Activated T-cell treated with anti-CD3 and anti-CD28 coated beads, Interleukin-2, amount 50 U/mL, for 48 hours (primary cell): Measurements from ENCODE around the gene PRKCH.

Source experiments
- DNase-seq, 2 experiments: peaks; one replicate each; pipeline ENCODE4 v3.0.0-alpha.2; 2020

PRKCH gene

DNA sequence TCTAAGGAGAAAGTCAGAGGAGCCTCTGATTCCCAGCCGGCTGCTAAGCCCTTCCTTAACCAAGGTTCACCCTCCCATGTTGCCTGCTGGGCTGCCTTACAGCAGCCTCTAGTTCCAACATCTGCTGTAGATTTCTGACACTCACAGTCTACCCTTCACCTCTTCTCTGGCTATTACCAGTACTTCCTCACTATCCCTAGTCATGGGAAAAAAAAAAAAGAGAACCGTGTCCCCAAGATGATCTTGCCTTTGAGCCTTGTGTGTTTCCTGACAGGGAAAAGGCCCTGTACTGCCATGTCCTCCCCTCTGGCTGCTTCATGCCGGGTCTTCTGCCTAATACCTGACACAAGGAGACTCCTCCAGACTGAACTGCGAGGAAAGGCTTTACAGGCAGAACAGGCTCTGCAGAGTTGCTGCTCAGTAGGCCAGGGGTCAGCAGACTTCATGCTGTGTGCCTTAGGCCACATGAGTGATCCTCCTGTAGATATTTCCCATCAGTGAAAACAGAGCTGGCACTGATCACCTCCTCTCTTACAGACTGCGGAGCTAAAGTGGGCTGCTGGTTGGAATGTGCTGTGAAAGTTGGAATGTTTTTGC is 46.8 kb downstream of the PRKCH start:
- no peak for DNase-seq

DNA sequence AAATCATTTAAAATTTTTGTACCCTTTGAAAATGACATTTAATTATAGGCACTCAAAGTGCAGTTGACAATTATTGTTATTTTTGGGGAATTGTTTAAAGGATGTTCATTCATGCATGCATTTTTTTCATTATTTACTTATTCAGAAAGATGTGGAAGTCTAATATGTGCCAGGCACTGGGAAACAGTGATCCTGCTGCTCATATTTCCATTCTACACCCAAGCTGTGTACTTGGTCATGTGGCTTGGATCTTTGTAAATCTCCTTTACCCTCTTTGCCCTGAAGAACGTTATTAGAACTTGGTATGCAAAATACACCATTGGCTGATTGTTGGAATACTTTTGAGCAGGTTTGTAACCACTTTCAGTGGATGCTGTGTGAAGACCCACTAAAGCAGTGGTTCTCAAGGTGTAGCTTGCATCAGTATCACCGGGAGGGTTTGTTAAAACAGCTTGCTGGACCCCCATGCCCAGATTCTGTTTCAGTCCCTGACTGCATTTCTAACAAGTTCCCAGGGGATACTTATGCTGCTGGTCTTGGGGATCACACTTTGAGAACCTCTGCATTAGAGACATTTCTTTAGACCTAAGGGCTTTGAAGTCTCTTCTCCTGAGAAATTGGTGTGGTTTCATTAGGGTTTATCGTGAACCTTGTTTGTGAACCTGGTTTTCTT is 47.5 kb downstream of the PRKCH start:
- DNase-seq, result no peak

DNA sequence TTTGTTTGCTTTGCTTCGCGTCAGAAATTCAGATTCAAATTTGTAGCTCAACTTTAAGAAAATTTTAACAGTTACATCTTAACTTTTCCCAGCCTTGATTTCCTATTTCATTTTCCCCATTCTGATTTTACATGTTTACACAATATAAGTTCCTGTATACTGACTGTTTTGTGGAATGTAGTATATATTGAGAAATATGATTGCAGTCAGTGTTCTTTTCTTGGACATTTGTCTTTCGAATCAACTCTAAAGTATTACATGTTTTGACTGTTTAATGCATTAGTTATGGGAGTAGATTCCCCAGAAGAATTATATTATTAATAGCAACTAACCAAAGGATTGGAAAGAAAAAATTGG is 48.1 kb downstream of the PRKCH start:
- no peak for DNase-seq

DNA sequence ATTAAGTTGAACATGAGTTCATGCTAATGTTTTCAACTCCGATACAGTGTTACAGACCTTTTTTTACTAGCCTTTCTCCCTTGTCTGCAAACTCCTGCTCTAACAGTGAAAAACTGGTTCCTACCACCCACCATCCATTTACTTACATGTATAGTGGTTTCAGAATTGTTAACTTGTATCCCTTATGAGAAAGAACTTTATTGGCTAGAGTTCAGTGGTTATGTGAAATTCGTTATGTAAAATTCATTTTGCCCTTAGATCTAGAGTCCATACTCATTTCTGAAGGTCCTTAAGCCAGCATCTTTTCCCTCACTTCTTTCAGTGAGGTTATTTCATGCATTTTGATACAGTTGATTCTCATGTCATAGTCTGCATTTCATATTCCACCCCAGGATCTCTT is 51.0 kb downstream of the PRKCH start:
- DNase-seq, result no peak

DNA sequence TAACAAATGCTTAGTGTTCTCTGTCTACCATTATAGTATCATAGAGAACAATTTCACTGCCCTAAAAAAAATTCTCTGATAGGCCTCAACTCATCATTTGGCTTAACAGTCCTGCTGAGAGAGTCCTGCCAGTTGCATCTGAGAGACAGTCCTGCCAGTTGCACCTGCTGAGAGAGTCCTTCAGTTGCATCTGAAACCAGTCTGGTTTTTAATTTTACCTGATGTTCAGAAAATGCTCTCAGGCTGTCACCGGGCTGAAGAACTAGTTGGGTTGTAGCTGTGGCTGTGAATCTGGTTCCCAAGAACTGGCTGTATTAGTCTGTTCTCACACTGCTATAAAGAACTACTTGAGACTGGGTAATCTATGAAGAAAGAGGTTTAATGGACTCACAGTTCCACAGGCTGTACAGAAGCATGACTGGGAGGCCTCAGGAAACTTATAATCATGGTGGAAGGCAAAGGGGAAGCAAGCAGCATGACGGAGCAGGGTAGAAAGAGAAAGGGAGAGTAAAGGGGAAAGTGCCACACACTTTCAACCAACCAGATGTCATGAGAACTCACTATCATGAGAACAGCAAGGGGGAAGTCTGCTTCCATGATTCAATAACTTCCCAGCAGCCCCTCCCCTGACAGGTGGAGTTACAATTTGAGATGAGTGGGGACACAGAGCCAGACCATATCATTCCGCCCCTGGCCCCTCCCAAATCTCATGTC is 51.6 kb downstream of the PRKCH start:
- no peak for DNase-seq

DNA sequence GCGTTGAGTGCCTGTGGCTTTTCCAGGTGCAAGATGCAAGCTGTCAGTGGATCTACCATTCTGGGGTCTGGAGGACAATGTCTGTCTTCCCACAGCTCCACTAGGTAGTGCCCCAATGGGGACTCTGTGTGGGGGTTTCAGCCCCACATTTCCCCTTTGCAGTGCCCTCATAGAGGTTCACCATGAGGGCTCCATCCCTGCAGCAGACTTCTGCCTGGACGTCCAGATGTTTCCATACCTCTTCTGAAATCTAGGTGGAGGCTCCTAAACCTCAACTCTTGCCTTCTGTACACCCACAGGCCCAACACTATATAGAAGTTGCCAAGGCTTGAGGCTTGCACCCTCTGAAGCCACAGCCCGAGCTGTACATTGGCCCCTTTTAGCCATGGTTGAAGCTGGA is 52.9 kb downstream of the PRKCH start:
- no peak for DNase-seq

DNA sequence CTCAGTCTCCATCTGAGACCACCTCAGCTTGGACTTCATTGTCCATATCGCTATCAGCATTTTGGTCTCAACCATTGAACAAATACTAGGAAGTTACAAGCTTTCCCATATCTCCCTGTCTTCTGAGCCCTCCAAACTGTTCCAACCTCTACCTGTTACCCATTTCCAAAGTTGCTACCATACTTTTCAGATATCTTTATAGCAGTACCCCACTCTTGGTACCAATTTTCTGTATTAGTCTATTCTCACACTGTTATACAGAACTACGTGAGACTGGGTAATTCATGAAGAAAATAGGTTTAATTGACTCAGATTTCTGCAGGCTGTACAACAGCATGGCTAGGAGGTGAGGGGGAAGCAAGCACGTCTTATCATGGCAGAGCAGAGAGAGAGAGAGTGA is 53.8 kb downstream of the PRKCH start:
- no peak for DNase-seq

DNA sequence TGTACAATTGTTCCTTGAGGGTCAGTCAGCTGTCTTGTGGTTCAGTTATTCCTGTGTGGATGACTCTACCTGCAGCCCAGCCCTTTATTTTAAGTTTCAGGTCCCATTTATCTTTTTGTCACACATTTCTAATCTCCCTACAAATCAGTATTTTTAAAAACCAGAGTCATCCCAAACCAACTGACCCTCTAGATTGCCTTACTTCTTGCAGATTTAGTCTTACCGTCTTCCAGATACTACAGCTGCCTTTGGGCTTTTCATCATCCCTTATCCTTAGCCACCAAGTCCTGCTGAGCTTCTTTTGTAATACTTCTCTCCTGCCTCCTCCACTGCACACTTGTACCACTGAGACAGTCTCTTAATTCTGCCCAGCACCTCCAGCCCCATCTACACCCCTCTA is 54.9 kb downstream of the PRKCH start:
- no peak for DNase-seq

DNA sequence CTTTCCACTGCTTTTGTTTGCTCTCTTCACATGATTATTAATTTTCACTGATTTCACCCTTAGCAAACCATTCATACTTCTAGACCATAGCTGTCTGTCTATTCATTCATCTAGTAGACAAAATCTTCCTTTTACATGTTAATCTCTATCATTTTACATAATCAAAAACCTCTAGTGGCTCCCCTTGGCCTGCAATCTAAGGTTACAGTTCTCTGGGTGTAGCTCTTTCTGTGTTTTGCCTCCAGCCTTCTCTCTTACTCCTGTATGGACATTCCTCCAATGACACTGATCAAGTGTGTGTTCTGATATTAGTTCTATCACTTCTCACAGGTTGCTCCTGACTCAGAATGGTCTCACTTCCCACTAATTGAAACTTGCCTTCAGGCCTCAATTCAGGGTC is 56.4 kb downstream of the PRKCH start:
- DNase-seq, result no peak

DNA sequence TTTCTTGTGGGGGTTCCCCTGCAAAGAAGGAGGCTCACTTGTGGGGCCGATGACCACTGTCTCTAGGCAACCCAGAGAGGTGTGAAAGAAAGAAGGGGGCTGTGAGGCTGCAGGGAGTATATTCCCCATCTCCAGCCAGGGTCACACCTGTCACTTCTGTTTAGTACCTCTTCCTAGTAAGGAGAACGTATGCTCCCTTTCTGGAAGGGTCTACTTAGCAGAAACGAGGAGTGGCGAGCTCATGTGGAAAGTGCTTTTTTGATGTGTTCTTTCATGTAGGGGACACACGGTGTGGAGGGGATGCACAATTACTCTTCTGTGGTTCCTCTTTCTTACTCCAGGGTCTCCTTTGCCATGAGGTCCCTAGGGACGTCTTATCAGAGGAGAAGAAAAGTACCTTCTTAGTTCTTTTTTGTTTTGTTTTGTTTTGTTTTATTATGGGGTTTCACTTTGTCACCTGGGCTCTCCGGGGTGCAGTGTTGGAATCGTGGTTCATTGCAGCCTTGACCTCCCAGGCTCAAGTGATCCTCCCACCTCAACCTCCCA is 58.3 kb downstream of the PRKCH start:
- no peak for DNase-seq

DNA sequence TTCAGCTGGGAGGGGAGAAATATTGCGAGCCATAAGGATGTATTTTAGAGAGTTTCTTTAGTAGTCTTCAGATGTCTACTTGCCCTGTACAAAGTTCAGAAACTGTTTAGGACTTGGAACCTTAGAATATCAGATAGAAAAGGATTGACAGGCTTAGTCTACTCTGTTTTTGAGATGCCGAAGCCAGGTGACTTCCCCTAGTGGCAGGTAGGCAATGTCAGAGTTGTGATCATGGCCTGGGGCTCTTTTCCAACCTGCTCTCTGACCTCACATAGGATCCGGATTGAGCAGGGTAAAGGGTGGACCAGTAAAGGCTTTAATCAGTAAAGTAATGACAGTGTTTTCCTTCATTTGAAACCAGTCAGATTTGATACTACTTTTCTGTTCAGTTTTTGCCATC is 59.6 kb downstream of the PRKCH start:
- no peak for DNase-seq

DNA sequence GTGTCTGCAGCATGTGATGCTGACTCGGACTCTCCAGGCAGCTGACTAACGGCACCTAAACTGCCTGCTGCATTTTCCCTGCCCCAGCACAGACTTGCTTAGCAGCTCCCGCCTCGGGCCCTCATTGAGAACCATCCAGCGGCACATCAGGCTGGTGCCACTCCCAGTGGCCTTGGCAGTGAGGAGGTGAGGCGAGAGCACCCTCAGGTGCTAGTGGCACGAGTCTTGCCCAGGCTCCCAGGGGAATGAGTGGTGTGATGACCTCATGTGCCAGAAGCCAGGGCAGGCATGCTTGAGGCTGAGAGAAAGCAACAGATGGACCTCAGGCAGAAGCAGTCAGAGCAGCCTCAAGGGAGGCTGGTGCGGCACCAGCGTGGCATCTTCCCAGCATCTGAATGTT is 60.2 kb downstream of the PRKCH start:
- DNase-seq, result no peak

DNA sequence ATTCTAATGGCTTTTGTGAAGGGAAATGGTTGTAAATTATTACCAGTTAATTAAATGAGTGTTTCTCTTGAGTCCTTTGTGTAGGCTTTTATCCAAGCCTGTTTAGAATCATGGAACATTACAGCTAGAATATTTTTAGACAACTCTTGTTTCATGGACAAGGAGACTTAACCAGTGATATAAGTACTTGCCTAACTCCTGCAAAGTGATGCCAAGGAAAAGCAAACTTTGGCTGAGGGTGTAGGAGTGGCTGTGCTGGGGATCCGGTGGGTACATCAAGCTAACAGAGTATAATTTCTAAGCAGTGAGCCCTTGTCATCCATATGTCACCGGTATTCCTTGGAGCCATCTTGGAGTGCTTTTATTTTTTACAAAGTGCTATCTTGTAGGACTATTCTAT is 61.5 kb downstream of the PRKCH start:
- no peak for DNase-seq

DNA sequence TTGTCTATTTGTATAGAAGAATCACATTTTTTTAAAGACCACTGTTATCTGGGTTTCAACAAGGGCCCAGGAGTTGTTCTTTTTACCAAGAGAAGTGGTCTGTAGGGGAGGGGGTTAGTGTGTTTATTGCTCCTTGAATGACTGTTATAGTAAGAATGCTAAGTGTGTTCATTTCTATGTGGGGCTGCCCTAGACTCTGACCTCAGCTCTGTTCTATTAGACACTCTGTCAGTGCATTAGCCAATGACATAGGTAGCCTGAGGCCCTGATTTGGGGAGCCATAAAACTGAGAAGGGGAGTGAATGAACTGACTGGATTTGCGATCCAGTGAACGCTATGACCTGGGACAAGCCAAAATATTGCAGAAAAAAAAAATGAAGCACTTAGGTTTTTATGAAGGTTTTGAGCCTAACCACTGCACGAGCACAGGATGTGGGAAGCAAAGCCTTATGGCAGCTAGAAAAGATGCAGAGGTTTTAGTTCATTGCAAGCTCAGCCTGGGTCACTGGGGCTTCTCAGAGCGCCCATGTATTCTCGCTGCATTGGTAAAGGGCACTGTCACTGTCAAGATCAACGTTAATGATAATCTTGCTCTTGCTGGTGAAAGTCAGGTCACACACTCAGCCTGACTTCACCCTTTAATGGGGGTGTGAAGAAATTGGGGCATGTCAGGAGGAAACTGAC is 63.8 kb downstream of the PRKCH start:
- peak in 1 of 2 experiments; percentile 54 for DNase-seq

DNA sequence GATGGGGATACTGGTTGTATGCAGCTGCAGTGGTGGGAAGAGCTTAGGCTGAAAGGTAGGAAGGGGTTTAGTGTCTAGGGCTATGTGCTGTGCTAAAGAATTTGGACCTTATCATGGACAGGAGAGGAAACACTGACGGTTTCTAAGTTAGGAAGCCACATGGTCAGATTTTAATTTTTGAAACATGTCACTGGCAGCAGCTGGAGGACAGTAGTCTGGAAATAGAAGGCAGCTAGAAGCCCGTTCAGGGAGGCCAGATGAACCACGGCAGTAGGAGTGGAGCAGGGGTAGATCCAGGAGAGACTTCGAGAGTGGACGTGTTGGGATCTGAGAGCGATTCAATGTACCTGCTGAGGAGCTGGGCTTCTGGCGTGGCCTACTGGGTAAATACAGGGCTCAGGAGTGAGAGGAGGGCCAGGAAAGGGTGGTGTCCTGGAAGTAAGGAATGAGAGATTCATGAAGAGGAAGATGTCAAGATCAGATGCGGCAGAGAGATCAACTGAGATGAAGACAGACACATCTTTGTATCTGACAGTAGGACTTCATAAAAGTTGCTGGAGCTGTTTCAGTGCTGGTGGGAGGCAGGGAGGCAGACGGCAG is 64.9 kb downstream of the PRKCH start:
- DNase-seq, result no peak

DNA sequence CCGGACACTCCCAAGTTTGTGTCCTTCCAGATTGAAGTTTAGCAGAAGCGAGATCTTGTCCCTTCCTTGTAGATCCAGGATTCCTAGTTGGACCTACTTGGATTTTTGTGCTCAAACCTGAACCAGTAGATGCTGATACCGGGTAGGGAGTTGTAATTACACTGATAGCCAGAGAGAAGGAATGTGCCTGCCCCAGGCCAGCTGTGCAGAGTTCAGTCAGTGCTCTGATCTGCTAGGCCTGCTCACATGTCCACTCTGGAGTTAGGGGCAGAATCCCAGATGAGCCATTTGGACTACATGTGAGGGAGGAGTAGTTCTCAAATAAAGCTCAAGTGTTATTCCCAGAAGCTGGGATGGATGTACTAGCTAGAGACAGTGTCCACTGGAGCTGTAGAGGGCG is 65.7 kb downstream of the PRKCH start:
- DNase-seq, result no peak

DNA sequence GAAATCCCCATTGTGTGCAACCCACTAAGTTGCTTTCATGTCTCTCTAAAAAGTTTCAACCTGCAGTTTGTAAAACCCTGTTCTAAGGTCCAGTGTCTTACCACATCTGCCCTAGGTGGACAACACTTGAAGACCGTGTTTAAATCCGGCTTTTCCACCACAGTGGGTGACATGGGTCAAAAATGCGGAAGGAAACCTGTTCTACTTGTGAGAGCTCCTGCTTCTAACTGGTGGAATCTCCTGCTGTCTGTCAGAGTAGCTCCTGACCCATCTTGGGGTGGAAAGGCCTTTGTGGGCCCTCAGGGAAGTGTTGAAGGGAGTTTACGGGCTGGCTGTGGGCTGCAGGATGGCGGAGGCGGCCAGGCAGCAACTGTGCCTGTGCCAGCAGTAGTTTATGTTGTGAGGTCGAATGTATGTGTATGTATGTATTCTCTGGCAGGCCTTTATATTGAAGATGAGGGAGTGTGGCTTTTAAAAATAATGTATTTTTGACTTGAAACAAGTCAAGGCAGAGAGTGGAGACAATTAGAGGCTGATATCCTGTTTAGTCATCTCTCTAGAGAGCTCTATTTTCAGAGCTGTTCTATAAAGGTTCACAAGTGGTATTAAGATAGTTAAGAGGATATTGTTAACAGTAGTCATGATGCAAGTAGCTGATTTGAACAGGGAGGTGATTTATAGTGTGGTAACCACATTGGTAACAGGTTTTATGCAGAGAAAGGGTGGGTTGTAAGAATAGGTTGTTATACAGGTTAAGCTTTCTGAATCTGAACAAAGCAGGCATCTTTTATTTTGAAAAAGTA is 67.0 kb downstream of the PRKCH start:
- peak; percentile 67 to 71 for DNase-seq

DNA sequence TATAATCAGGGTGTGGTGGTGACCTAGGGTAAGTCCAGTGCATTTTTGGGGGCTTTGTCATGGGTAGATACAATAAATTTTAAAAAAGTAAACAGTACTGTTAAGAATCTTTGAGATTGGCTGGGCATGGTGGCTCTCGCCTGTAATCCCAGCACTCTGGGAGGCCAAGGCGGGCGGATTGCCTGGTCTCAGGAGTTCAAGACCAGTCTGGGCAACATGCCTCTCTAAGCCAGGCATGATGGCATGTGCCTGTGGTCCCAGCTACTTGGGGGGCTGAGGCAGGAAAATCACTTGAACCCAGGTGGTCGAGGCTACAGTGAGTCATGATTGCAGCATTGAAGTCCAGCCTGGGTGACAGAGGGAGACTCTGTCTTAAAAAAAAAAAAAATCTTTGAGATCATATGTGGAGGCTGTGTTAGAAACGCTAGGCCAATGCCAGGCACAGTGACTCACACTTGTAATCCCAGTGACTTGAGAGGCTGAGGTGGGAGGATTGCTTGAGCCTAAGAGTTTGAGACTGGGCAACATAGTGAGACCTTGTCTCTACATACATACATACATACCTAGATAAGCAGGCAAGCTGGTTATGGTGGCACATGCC is 67.7 kb downstream of the PRKCH start:
- peak in 1 of 2 experiments; percentile 54 for DNase-seq

DNA sequence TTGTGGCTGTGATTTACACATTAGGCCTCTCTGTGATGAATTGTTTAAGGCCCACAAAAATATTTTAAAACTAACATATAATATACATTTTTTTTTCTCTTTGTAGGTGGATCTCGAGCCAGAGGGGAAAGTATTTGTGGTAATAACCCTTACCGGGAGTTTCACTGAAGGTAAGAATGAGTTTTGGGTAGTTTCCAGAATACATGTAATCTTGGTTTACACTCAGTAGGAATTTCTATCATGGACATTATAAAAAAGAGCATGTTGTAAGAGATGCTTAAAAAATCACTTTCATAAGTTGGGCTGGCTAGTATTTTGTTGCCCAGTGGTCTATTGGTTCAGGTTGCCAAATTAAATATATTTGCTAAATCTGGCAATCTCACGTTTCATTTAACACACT is 69.7 kb downstream of the PRKCH start:
- DNase-seq, result no peak

DNA sequence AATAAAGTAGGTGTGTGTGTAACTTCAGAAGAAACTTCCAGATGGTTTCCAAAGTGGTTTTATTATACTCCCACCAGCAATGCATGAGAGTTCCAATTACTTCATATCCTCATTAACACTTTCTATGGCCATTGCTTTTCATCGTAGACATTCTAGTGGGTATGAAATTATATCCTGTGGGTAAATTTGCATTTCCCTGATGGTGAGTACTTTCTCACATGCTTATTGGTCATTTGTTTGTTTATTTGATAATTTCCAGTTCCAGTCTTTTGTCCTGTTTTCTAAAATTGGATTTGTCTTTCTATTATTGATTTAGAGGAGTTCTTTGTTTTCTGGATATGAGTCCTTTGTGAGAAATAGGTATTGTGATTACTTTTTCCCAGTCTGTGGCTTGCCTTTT is 70.9 kb downstream of the PRKCH start:
- no peak for DNase-seq

DNA sequence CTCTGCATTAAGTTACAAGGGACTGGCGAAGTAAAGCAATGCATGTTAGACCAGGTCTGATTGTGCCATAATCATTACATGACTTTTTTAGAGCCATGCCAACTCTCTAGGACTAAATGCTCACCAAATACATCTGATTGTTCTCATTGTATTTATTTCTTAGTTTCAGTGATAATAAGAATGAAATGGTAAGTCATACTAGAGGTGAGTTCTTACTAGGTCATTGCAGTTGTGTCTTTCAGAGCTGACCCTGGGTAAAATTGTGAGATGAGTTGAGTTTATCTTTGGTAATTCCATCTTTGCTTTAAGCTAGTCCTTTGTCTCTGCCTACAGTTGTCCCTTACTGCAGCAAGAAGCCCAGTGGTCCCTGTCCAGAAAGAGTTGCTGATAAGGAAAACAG is 73.2 kb downstream of the PRKCH start:
- DNase-seq, result no peak
